Measurements from ENCODE around the gene SORBS2. TPM values are rescaled to one million over a fixed set of nuclear protein-coding genes. Genes with fewer than 3 reads are reported as not detected.
A peak's percentile ranks its signal among the peaks of the same experiment; 100 is the strongest.

The SORBS2 gene
- total and polyA plus RNA-seq, 2 of the 8 experiments (the other 6 are each of a cell fraction or from before 2014, with no cell fraction given), result 73.0 to 87.1 TPM

DNA sequence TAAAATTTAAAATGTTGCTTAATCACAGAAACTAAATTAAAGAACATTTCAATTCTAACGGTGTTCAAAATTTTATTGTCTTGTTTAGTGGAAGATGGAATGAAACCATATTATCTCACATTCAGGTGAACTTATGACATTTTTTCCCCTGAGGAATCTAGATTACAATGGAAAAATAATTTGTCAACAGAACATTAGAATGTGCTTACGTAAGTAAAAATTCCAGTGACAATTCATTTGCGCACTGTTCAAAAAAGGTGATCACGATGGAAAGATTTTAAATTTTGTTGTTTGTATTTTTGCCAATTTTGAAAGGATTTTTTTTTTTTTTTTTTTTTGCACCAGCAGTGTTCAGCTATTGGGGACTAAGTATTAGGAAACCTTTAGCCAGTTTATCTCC lies 23.3 kb upstream of the SORBS2 start:
- H3K14ac ChIP-seq (ENCODE audit: insufficient read length), result no peak overlapping the region
- WGBS, 2 experiments (ENCODE audit: extremely low coverage in 1 of 2, insufficient coverage in 1 of 2, insufficient read length in 1 of 2, insufficient replicate concordance in 2 of 2, low coverage in 1 of 2, low lambda C conversion rate in 2 of 2, missing lambda C conversion rate in 1 of 2), result 92% methylated on average over 4 of the region's 4 CpGs; no CpG with 5 or more reads in 1 of the 2 experiments
- no peak for FAIRE-seq
- H3K4ac ChIP-seq (replicated peaks; ENCODE audit: insufficient read length, low read depth, low read length), result peak overlapping the region; percentile 34
- no peak for DNase-seq (ENCODE audit: low read depth in 1 of 2, low spot score in 2 of 2)
- peaks cover 23 to 35% (median 30%) of the 10 kb centered on the region in 4 experiments for H3K4me1 ChIP-seq (replicated peaks in 1 of 4; ENCODE audit: control insufficient read depth in 3 of 4, insufficient read depth in 4 of 4, low read length in 3 of 4)
- H3K9ac ChIP-seq (replicated peaks in 1 of 4; ENCODE audit: extremely low read depth in 1 of 4, low read depth in 3 of 4, low read length in 3 of 4), result no peak overlapping the region
- no peaks in the 10 kb centered on the region for H4K20me1 ChIP-seq (replicated peaks in 1 of 2; ENCODE audit: control insufficient read depth in 1 of 2, insufficient read depth in 2 of 2, low read length in 2 of 2)
- no peaks in the 10 kb centered on the region for H3K79me1 ChIP-seq (ENCODE audit: low read depth, low read length)
- no peak overlapping the region for H3K27ac ChIP-seq (ENCODE audit: low read depth, low read length)
- H4K5ac ChIP-seq (ENCODE audit: insufficient read length, low read depth, low read length), result peak overlapping the region; percentile 85
- no peak overlapping the region for H4K8ac ChIP-seq (ENCODE audit: extremely low read depth, insufficient read depth, low read length)
- no peaks in the 10 kb centered on the region for H3K27me3 ChIP-seq (replicated peaks in 1 of 4; ENCODE audit: control insufficient read depth in 3 of 4, extremely low read depth in 1 of 4, insufficient read depth in 3 of 4, low read length in 3 of 4)
- no peaks in the 10 kb centered on the region for H3K79me2 ChIP-seq (ENCODE audit: control insufficient read depth in 1 of 2, insufficient read depth in 2 of 2, low read length in 2 of 2)
- H2BK5ac ChIP-seq (ENCODE audit: low read depth, low read length), result peak overlapping the region; percentile 71; the same call in 1 of the 2 replicates
- H2AK5ac ChIP-seq (ENCODE audit: low read depth, low read length), result no peak overlapping the region
- POLR2A ChIA-PET (ENCODE audit: partially characterized antibody), result interaction anchor here (0.6 kb wide), 1 partner anchor 12 kb away, joined by 3 read pairs; no protein-coding TSS in a partner anchor
- peak overlapping the region; percentile 56 for H2BK120ac ChIP-seq (replicated peaks; ENCODE audit: low read depth, low read length)
- H3K23me2 ChIP-seq (ENCODE audit: low read depth, low read length), result 0 out of 2 replicates have a peak, but pooled peaks cover 3% of the 10 kb centered on the region
- H2BK15ac ChIP-seq (ENCODE audit: low read length), result no peak overlapping the region
- H3K18ac ChIP-seq (ENCODE audit: extremely low read depth, low read length), result peak overlapping the region; percentile 52; the same call in 1 of the 2 replicates
- CTCF ChIA-PET (ENCODE audit: partially characterized antibody), result interaction anchor here (0.8 to 1.0 kb wide), 2 partner anchors 23 to 62 kb away, joined by 3 to 4 read pairs; partner anchors contain the start of gene SORBS2
- H3K36me3 ChIP-seq (ENCODE audit: control insufficient read depth in 2 of 4, insufficient read depth in 4 of 4, low read length in 3 of 4), result no peaks in the 10 kb centered on the region
- H2BK12ac ChIP-seq (ENCODE audit: low read depth, low read length), result no peak overlapping the region
- no peak overlapping the region for H3K23ac ChIP-seq (ENCODE audit: insufficient read length)
- peak overlapping the region; percentile 22 for H4K91ac ChIP-seq (replicated peaks; ENCODE audit: insufficient read length, low read length)
- no peak overlapping the region for H3K56ac ChIP-seq (replicated peaks; ENCODE audit: insufficient read length, low read depth, low read length)
- H3K4me2 ChIP-seq (ENCODE audit: insufficient read depth in 1 of 2, low read depth in 2 of 2, low read length in 2 of 2), result no peak overlapping the region; a peak in 1 of 4 replicates
- peak overlapping the region; percentile 36; the same call in 1 of the 2 replicates for H2BK20ac ChIP-seq (ENCODE audit: low read length)
- no peak overlapping the region for H2AFZ ChIP-seq (ENCODE audit: low read length)
- H3K4me3 ChIP-seq (ENCODE audit: extremely low read depth in 1 of 4, insufficient read depth in 2 of 4, low read depth in 3 of 4, low read length in 4 of 4), result no peak overlapping the region
- no peaks in the 10 kb centered on the region for H3K9me3 ChIP-seq (ENCODE audit: insufficient read depth in 2 of 2, low read depth in 1 of 2, low read length in 1 of 2)
- TF ChIP-seq, protein P1, sequence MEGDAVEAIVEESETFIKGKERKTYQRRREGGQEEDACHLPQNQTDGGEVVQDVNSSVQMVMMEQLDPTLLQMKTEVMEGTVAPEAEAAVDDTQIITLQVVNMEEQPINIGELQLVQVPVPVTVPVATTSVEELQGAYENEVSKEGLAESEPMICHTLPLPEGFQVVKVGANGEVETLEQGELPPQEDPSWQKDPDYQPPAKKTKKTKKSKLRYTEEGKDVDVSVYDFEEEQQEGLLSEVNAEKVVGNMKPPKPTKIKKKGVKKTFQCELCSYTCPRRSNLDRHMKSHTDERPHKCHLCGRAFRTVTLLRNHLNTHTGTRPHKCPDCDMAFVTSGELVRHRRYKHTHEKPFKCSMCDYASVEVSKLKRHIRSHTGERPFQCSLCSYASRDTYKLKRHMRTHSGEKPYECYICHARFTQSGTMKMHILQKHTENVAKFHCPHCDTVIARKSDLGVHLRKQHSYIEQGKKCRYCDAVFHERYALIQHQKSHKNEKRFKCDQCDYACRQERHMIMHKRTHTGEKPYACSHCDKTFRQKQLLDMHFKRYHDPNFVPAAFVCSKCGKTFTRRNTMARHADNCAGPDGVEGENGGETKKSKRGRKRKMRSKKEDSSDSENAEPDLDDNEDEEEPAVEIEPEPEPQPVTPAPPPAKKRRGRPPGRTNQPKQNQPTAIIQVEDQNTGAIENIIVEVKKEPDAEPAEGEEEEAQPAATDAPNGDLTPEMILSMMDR (IDR thresholded peaks at IDR 0.05; ENCODE audit: control extremely low read depth in 1 of 3, insufficient read depth in 1 of 3, low read depth in 1 of 3, low read length in 3 of 3), result no peak
- no peak for TF ChIP-seq SP4 (IDR thresholded peaks at IDR 0.05; ENCODE audit: low read length)
- no peak for TF ChIP-seq RBBP5 (IDR thresholded peaks at IDR 0.05; ENCODE audit: borderline replicate concordance, low read depth, low read length)
- TF ChIP-seq ASH2L (IDR thresholded peaks at IDR 0.05; ENCODE audit: low read length), result no peak
- TF ChIP-seq SRF (IDR thresholded peaks at IDR 0.05; ENCODE audit: low read depth, low read length), result no peak
- no peak for TF ChIP-seq CEBPB (IDR thresholded peaks at IDR 0.05; ENCODE audit: low read depth, low read length)
- no peak for TF ChIP-seq SIN3A (conservative IDR thresholded peaks at IDR 0.05 in 1 of 2, IDR thresholded peaks at IDR 0.05 in 1 of 2; ENCODE audit: low read depth in 1 of 2, low read length in 2 of 2)
- no peak for TF ChIP-seq YY1 (IDR thresholded peaks at IDR 0.05; ENCODE audit: low read depth, low read length)
- TF ChIP-seq BCL11A (IDR thresholded peaks at IDR 0.05; ENCODE audit: low read depth in 2 of 2, low read length in 2 of 2), result no peak
- no peak for TF ChIP-seq SP1 (IDR thresholded peaks at IDR 0.05; ENCODE audit: low read depth, low read length)
- TF ChIP-seq, protein P2, sequence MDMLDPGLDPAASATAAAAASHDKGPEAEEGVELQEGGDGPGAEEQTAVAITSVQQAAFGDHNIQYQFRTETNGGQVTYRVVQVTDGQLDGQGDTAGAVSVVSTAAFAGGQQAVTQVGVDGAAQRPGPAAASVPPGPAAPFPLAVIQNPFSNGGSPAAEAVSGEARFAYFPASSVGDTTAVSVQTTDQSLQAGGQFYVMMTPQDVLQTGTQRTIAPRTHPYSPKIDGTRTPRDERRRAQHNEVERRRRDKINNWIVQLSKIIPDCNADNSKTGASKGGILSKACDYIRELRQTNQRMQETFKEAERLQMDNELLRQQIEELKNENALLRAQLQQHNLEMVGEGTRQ (IDR thresholded peaks at IDR 0.05; ENCODE audit: low read length), result no peak
